HG03095 (cell line): Measurements from ENCODE around the gene NECTIN2.

ENCODE experiments used
- ATAC-seq: cut with Tn5 transposase; IDR thresholded peaks from one replicate; pipeline ENCODE4 v1.9.1; 2021; ENCODE audit warnings: moderate library complexity; ENCODE audit not compliant: unreplicated experiment

NECTIN2 gene

DNA sequence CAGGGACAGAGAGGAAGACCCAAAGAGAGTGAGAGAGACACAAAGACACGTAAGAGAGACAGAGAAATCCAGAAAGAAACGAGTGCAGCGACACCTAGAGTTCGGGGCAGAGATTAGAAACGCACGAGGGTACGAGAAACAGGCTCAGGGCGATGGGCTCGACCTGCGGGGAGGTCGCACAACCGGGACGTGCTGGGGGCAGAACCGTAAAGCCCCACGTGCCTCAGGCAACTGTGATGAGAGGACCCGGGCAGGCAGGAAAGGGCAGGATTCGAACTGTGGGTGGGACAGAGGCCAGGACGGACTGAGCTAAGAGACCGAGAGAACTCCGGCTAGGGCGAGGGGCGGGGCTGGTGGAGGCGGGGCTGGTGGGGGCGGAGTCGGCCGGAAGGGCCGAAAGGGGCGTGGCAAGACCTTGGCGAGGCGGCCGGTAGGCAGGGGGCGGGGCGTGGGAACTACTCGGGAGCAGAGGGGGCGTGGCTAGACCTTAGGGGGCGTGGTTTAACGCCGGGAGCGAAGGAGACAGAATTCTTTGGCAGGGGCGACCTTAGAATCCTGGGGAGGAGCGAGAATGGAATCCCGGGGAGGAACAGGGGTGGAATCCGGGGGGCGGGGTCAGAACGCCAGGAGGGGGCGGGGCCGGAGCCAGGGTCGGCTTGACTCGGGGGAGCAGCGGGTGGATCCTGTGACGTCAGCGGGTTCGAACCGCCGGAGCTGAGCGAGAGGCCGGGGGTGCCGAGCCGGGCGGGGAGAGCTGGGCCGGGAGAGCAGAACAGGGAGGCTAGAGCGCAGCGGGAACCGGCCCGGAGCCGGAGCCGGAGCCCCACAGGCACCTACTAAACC lies at the start of gene NECTIN2:
Gene NECTIN2, plus strand, starts transcription at position 686 of the 843 bp plus-strand sequence. CDS start 229 bp downstream, outside the sequence.
- ATAC-seq, result no peak

- ATAC-seq, result no peak
Measured at GRCh38 chr19:44796701-44797115, 49.4 kb upstream of the NECTIN2 start.

DNA sequence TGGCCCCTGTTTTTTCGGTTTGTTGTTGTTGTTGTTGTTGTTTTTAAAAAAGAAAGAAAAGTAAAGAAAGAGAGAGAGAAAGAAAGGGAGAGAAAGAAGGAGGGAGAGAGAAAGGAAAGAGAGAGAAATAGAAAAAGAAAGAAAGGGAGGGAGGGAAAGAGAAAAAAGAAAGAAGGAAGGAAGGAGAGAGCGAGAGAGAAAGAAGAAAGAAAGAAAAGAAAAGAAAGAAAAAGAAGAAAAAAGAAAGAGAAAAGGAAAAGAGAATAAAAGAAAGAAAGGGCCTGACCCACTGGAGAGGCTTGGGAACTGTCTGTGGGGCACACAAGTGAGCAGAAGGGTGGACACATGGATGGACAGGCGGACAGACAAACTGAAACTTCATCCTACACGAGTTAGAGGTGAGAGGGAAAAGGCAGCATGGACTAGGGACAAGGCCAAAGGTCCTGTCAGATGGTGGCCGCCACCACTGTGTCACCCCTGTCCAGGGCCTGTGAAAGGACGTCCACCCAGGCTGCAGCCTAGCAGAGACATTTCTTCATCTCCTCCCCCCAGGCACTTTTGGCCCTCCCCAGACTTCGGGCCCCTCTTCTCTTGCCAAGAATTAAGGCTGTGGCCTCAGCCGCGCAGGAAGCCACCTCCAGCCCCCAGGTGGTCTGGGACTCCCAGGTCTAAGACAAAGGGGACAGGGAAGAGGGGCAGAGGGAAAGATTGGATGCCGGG lies 46.3 kb upstream of the NECTIN2 start:
- ATAC-seq, result no peak

DNA sequence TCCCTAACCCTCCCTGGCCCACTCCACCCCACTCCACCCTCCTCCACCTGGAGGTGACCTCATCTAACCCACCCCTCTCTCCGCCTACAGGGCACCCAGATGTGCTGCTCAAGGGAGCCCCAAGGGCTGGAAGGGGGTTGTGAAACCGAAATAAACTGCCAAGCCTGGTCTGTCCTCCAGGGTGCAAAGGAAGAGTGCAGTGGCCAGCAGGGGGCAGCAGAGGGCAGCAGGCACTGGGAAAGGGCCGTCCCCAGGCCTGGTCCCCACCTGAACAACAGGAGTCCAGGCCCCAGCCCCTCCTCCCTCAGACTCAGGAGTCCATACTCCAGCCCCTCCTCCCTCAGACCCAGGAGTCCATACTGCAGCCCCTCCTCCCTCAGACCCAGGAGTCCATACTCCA lies 45.6 kb upstream of the NECTIN2 start:
- ATAC-seq, result no peak

DNA sequence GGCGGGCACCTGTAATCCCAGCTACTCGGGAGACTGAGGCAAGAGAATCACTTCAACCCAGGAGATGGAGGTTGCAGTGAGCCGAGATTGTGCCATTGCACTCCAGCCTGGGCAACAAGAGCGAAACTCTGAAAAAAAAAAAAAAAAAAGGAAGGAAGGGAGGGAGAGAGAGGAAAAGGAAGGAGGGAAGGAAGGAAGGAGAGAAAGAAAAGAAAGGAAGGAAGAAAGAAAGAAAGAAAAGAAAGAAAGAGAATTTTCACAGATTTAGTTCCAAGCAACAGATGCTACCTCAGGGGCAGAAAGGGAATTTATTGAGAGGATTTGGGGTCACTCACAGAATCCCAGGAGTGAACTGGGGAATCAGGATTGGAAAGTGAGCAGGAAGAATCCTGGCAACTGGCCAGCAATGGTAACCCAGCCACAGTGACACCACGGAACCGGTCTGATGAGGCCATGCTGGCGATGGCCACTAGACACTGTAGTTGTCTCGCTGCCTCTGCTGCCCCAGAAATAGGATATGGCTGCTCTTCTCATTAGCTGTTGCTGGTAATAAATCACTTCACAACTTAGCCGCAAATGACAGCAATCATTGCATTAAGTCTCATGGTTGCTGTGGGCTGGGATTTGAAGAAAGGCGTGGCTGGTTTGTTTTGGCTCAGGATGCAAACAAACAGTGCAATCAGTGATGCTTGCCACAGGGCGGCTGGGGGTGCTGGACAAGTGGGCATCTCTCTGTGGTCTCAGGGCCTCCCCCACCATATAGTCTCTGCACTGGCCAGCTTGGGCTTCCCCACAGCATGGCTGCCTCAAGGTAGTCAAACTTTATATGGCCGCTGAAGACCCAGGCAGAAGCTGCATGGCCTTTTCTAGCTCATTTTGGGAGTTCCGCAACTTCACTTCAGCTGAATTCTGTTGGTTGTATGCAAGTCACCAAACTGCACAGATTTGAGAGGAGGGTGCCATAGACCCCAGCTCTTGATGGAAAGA lies 42.4 kb upstream of the NECTIN2 start:
- no peak for ATAC-seq

- ATAC-seq, result no peak
Measured at GRCh38 chr19:44806291-44806690, 39.8 kb upstream of the NECTIN2 start.

DNA sequence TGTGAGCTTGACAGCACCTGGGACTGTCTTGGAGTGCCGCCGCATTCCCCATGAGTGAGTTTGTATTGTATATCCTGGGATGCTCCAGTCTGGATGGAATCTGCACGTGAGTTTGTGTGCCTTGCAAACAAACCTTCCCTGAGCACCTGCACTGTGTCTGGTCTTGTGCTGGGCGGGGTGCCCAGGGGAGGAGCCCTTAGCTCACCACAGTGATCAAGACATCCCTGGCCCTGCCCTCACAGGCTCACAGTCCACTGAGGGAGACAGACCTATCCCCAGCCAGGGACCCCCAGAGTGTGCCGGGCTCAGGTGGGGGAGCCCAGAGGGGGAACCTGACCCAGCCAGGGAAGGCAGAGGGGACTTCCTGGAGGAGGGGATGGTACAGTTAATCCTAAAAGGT lies 38.9 kb upstream of the NECTIN2 start:
- ATAC-seq, result no peak

DNA sequence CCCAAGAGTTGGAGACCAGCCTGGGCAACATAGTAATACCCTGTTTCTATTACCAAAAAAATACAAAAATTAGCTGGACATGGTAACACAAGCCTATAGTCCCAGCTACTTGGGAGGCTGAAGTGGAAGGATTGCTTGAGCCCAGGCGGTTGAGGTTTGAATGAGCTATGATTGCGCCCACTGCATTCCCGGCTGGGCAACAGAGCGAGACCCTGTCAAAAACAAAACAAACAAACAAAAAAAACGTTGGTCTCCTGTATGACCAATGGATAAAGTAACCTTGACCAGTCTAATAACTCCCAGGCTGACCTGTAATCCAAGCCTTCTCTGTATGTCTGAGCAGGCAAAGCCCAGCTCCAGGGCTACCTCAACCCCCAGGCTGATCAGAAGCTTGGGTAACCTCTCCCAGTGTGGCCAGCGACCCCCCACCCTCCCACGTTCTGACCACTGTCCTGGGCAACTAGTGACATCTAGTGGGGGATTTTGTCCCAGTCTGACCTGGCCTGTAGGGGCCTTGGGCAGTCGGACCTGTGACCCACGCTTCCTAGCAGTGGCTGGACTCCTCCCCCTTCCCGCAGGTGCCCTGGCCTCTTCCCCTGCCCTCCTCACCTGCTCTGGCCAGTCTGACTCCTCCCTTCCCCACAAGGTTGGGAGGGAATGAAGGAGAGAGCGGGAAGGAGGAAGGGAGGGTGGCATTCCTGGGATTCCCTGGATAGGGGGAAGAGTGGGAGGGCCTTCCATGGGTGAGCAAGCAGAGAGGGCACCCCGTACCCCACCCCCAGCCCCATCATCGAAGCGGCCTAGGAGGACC lies 38.2 kb upstream of the NECTIN2 start:
- ATAC-seq, result no peak

DNA sequence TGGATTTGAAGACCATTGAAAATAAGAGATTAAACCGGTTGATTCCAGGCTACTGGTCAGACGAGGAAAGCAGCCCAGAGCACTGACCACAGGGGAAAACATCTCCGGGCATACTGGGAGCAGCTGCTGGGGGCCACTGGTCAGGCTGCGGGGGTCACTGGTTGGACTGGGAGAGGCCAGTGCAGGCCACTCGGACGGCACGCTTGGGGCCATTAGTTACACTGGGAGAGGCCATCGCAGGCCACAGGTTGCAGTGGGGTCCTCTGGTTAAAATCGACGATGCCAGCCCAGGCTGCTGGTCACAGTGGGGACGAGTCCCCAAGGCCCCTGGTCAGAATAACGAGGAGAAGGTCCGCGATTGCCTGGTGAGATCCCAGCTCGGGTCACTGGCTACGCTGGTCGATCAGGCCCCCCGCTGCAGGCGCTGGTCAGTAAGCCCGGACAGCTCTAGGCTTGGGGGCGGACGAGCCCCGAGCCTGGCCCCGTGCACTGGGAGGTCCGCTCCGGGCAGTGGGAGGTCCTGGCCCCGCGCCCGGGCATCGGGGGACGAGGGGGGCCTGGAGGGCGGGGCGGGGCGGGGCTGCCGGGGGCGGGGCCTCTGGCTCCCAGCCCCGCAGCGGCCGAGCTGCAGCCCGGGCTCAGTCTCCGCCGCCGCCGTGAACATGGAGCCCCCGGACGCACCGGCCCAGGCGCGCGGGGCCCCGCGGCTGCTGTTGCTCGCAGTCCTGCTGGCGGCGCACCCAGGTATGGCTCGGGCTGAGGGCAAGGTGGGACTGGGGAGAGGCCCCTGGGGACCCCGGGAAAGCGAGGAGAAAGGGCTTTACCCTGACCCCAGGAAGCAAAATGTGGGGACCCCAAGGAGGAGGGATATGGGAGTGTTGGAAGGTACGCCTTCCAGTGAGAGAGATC lies 37.4 kb upstream of the NECTIN2 start, which contains the start of gene BCAM:
Gene BCAM, plus strand, starts transcription at position 641 of the 909 bp plus-strand sequence. Its CDS starts 22 bp downstream, at position 663.
- ATAC-seq, result no peak

GRCh38 chr19:44809577-44810233 lies 36.4 kb upstream of the NECTIN2 start:
- no peak for ATAC-seq

DNA sequence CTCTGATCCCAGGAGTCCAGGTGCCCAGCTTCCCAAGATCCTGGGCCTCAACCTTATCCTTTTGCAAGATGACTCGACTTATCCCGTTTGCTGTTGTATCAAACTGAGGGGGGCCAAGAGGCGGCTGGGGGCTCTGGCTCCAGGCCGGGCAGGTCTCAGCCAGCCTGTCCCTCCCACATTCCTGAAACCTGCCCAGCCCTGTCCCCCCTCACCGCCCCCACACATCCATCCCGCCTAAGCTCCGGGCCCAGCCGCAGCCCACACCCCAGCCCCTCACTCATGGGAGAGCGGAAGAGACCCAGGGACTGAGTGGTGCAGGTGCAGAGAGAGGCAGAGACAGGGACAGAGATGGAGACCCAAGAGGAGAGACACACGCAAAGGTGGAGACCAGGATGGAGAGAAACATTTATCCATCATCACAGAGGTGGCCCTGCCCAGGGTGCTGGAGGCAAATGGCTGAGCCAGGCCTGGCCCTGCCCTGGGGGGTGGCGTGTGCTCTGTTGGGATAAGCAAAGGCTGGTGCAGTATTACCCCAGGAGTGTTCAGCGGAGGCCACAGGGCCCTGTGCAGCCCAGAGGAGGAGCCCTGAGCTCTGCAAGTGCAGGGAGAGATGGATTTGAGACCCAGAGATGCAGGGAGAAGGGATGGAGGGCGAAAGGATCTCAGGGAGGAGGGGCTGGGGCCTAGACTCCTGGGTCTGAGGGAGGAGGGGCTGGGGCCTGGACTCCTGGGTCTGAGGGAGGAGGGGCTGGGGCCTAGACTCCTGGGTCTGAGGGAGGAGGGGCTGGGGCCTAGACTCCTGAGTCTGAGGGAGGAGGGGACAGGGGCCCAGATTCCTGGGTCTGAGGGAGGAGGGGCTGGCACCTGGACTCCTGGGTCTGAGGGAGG lies 35.6 kb upstream of the NECTIN2 start:
- no peak for ATAC-seq

DNA sequence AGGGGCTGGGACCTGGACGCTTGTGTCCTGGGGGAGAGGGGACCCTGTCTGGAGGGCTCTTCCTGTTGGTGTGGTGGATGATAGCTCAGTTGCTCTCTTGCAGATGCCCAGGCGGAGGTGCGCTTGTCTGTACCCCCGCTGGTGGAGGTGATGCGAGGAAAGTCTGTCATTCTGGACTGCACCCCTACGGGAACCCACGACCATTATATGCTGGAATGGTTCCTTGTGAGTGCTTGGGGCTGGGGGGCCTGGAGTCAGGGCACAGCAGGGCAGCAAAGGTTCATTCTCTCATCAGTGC lies 35.0 kb upstream of the NECTIN2 start:
- ATAC-seq, result no peak

- no peak for ATAC-seq
Measured at GRCh38 chr19:44812142-44812718, 33.9 kb upstream of the NECTIN2 start.

GRCh38 chr19:44813070-44813840 lies 32.8 kb upstream of the NECTIN2 start:
- no peak for ATAC-seq

GRCh38 chr19:44813841-44814470 lies 32.1 kb upstream of the NECTIN2 start:
- ATAC-seq, result no peak

- no peak for ATAC-seq
Measured at GRCh38 chr19:44814517-44814916, 31.6 kb upstream of the NECTIN2 start.
